NCI-H748 (cell line): ENCODE data around the gene TMEFF1.

Source experiments
- DNase-seq: peaks from one replicate; lab custom pipeline; 2025; ENCODE audit not compliant: unreplicated experiment; lab: John Stamatoyannopoulos, UW

Gene TMEFF1

GRCh38 chr9:100445903-100446549 is 26.9 kb upstream of the TMEFF1 start:
- DNase-seq = no peak

- DNase-seq = no peak
Measured at GRCh38 chr9:100447041-100447440, 25.9 kb upstream of the TMEFF1 start.

- DNase-seq = no peak
Measured at GRCh38 chr9:100448266-100448665, 24.7 kb upstream of the TMEFF1 start.

GRCh38 chr9:100449420-100449819 is 23.5 kb upstream of the TMEFF1 start:
- DNase-seq = no peak

- no peak for DNase-seq
Measured at GRCh38 chr9:100452894-100453293, 20.1 kb upstream of the TMEFF1 start.

GRCh38 chr9:100455470-100455869 is 17.5 kb upstream of the TMEFF1 start:
- no peak for DNase-seq

- DNase-seq = no peak
Measured at GRCh38 chr9:100457517-100457916, 15.4 kb upstream of the TMEFF1 start.

- no peak for DNase-seq
Measured at GRCh38 chr9:100459963-100460362, 13.0 kb upstream of the TMEFF1 start.

- peak; percentile 14 for DNase-seq
Measured at GRCh38 chr9:100465274-100465673, 7.7 kb upstream of the TMEFF1 start.

GRCh38 chr9:100465761-100466160 is 7.2 kb upstream of the TMEFF1 start:
- DNase-seq = peak; percentile 30

- DNase-seq = no peak
Measured at GRCh38 chr9:100466171-100466828, 6.6 kb upstream of the TMEFF1 start.

- no peak for DNase-seq
Measured at GRCh38 chr9:100466829-100467221, 6.1 kb upstream of the TMEFF1 start.

GRCh38 chr9:100468041-100468440 is 4.9 kb upstream of the TMEFF1 start:
- no peak for DNase-seq

- DNase-seq = no peak
Measured at GRCh38 chr9:100472268-100472667, 681 bp upstream of the TMEFF1 start.

GRCh38 chr9:100473276-100474081 is 530 bp downstream of the TMEFF1 start:
- DNase-seq = peak; percentile 74

GRCh38 chr9:100474082-100474923 is 1.4 kb downstream of the TMEFF1 start:
- peak; percentile 55 for DNase-seq

- DNase-seq = no peak
Measured at GRCh38 chr9:100474924-100475276, 2.0 kb downstream of the TMEFF1 start.

- DNase-seq = no peak
Measured at GRCh38 chr9:100477241-100477640, 4.3 kb downstream of the TMEFF1 start.

- DNase-seq = no peak
Measured at GRCh38 chr9:100478192-100478591, 5.2 kb downstream of the TMEFF1 start.

- DNase-seq = no peak
Measured at GRCh38 chr9:100479820-100480219, 6.9 kb downstream of the TMEFF1 start.

- no peak for DNase-seq
Measured at GRCh38 chr9:100485196-100485595, 12.2 kb downstream of the TMEFF1 start.
